HepG2 (cell line): ENCODE measurements around the gene C12orf42. TPM values are rescaled to one million over a fixed set of nuclear protein-coding genes. Genes with fewer than 3 reads are reported as not detected.

Experiments
- ATAC-seq: fragments of 200-7000 bp; cut with Tn5 transposase; 3 replicates; pipeline ENCODE4 v1.9.1; 2020; ENCODE audit warnings: mild to moderate bottlenecking, moderate library complexity
- BruUV-seq: library from RNA; stranded (reverse); fragments of 400-500 nt; replicated peaks from 2 replicates; lab custom pipeline; 2021; lab: Mats Ljungman, UMichigan
- CTCF ChIA-PET: fragments of 300-600 bp; formaldehyde crosslinking; extraction: SDS; loops from one replicate; lab custom pipeline; 2021; ENCODE audit warnings: low total read pairs, inconsistent platforms, low intra/inter-chr PET ratio; lab: Yijun Ruan, JAX
- POLR2A ChIA-PET: fragments of 350-600 bp; sonication (Branson Sonifier 250); formaldehyde crosslinking; loops from one replicate; lab custom pipeline; 2020; ENCODE audit warnings: antibody characterized with exemption, inconsistent platforms; lab: Yijun Ruan, JAX
- DNase-seq: peaks from one replicate; pipeline ENCODE4 v3.0.0-alpha.2; 2015; ENCODE audit warnings: low spot score
- FAIRE-seq: peaks from 3 replicates; lab custom pipeline; 2011; peaks lifted over from hg19 to GRCh38; lab: Jason Lieb, UNC
- H2AFZ ChIP-seq: one replicate; pipeline ENCODE4 v1.6.1; 2011; ENCODE audit warnings: low read length, inconsistent platforms
- H3K27ac ChIP-seq: fragments of 300-600 bp; 3 replicates; pipeline ENCODE4 v1.8.0; 2011; ENCODE audit warnings: mixed run types, mild to moderate bottlenecking, mixed read lengths, low read length, inconsistent platforms; ENCODE audit not compliant: insufficient read depth; ENCODE audit errors: extremely low read length
- H3K27me3 ChIP-seq, 2 experiments: fragments of 200-600 bp in 1 of 2; 2 replicates in 1 of 2; 3 replicates in 1 of 2; pipeline versions ENCODE4 v1.6.0 to v1.8.0; 2011; ENCODE audit warnings: low read length in 2 of 2, mild to moderate bottlenecking in 2 of 2, moderate library complexity in 2 of 2, inconsistent platforms in 1 of 2; ENCODE audit not compliant: insufficient read depth in 2 of 2, control insufficient read depth in 1 of 2
- H3K36me3 ChIP-seq, 2 experiments: fragments of 200-600 bp in 1 of 2; replicated peaks in 1 of 2; 2 replicates in 1 of 2; 3 replicates in 1 of 2; pipeline versions ENCODE4 v1.5.1 to v1.8.0; 2011; ENCODE audit warnings: low read length in 2 of 2, inconsistent platforms in 1 of 2; ENCODE audit not compliant: insufficient read depth in 2 of 2, control insufficient read depth in 1 of 2
- H3K4me1 ChIP-seq: 2 replicates; pipeline ENCODE4 v1.5.1; 2012; ENCODE audit warnings: low read length, inconsistent platforms; ENCODE audit not compliant: insufficient read depth
- H3K4me2 ChIP-seq: 2 replicates; pipeline ENCODE4 v1.6.0; 2011; ENCODE audit warnings: low read depth, low read length, inconsistent platforms
- H3K4me3 ChIP-seq, 3 experiments: fragments of 200-600 bp in 1 of 3; sonication (generic), shearing (Covaris generic) in 1 of 3; replicated peaks in 1 of 3; 2 replicates each; pipeline ENCODE4 v1.5.1; 2011 to 2016; ENCODE audit warnings: low read length in 3 of 3, inconsistent platforms in 2 of 3, low read depth in 2 of 3, mild to moderate bottlenecking in 2 of 3, control low read depth in 1 of 3, mixed read lengths in 1 of 3; ENCODE audit not compliant: insufficient read depth in 1 of 3
- H3K79me2 ChIP-seq: one replicate; pipeline ENCODE4 v1.6.1; 2011; ENCODE audit warnings: low read length, inconsistent platforms; ENCODE audit not compliant: insufficient read depth
- H3K9ac ChIP-seq: 2 replicates; pipeline ENCODE4 v1.6.0; 2011; ENCODE audit warnings: mild to moderate bottlenecking, low read depth, low read length, inconsistent platforms; ENCODE audit not compliant: insufficient read depth
- H3K9me3 ChIP-seq: 2 replicates; pipeline ENCODE4 v1.5.1; 2012; ENCODE audit warnings: mild to moderate bottlenecking, low read length
- H4K20me1 ChIP-seq: 2 replicates; pipeline ENCODE4 v1.6.0; 2011; ENCODE audit warnings: inconsistent platforms, mild to moderate bottlenecking, low read length, moderate library complexity; ENCODE audit not compliant: insufficient read depth
- MAFK ChIP-seq, 2 experiments: IDR thresholded peaks in 1 of 2; conservative IDR thresholded peaks in 1 of 2; 2 replicates each; pipeline ENCODE4 v1.6.1; 2011; ENCODE audit warnings: improper control_type of control experiment in 2 of 2, low read length in 2 of 2
- SALL1 ChIP-seq: sonication (generic); formaldehyde crosslinking; IDR thresholded peaks from 2 replicates; pipeline ENCODE4 v1.8.0; 2022; ENCODE audit warnings: mild to moderate bottlenecking, missing genetic modification reagents
- TEAD3 ChIP-seq: optimal IDR thresholded peaks from 2 replicates; pipeline ENCODE3; 2016; ENCODE audit warnings: borderline replicate concordance
- WIZ ChIP-seq: sonication (generic); formaldehyde crosslinking; IDR thresholded peaks from 2 replicates; pipeline ENCODE4 v1.5.1; 2020; ENCODE audit warnings: mild to moderate bottlenecking, missing genetic modification reagents
- ZFP36 ChIP-seq: fragments of 150-350 bp; IDR thresholded peaks from 2 replicates; pipeline ENCODE4 v1.6.1; 2018; ENCODE audit warnings: borderline replicate concordance, low read length, low read depth; ENCODE audit not compliant: partially characterized antibody
- ZFP36L1 ChIP-seq: sonication (generic); formaldehyde crosslinking; IDR thresholded peaks from 2 replicates; pipeline ENCODE4 v1.8.0; 2022; ENCODE audit warnings: mild to moderate bottlenecking, missing genetic modification reagents, moderate library complexity
- ZNF672 ChIP-seq: sonication (generic); formaldehyde crosslinking; IDR thresholded peaks from 2 replicates; pipeline ENCODE4 v1.8.1; 2022; ENCODE audit warnings: missing genetic modification reagents
- WGBS: methylation state at CpG from one replicate; pipeline ENCODE4 v1.1.6; 2017; ENCODE audit warnings: low lambda C conversion rate; 5-methylcytosine and 5-hydroxymethylcytosine counted together
- in situ Hi-C: cut with HindIII; loops from 2 replicates; pipeline ENCODE4 v1.10.0; 2017; ENCODE audit warnings: low pct_unique_long_range_greater_than_20kb; ENCODE audit not compliant: extremely low pct_ligation_motif_present
- intact Hi-C: fragments of 100-400 bp; cut with micrococcal nuclease; formaldehyde crosslinking; loops from one replicate; pipeline ENCODE4 v1.10.0; 2022; ENCODE audit not compliant: unreplicated experiment
- polyA plus RNA-seq, 8 experiments: library from polyadenylated mRNA; depleted of rRNA in 3 of 8; stranded (reverse) in 7 of 8; unstranded in 1 of 8; fragments of >200 nt; fragmentation: Illumina TruSeq in 4 of 8; extraction: Trizol in 4 of 8; gene quantifications; 2 replicates each; pipeline versions ENCODE4 v1.2.1 to v1.2.3, GENCODE V29; 2011 to 2016; ENCODE audit warnings: low read depth in 4 of 8, missing spikeins in 1 of 8, mixed read lengths in 1 of 8; ENCODE audit not compliant: insufficient read depth in 1 of 8
- total RNA-seq, 5 experiments: library from RNA; depleted of rRNA; stranded (reverse); fragments of >200 nt; fragmentation: Illumina TruSeq; extraction: Trizol; gene quantifications; 2 replicates each; pipeline ENCODE4 v1.2.3, GENCODE V29; 2016; ENCODE audit warnings: low read depth in 1 of 5

Gene C12orf42
- total and polyA plus RNA-seq, 2 of the 13 experiments (the other 11 are each of a cell fraction or from before 2014, with no cell fraction given), result not detected

GRCh38 chr12:103313894-103314293, 181.9 kb downstream of the C12orf42 start (continued):
- TF ChIP-seq TEAD3 (CRISPR knock-in tag) (no peak), WIZ (CRISPR knock-in tag) (no peak), SALL1 (CRISPR knock-in tag) (no peak), ZNF672 (CRISPR knock-in tag) (no peak), ZFP36 (no peak)
- TF ChIP-seq, all 625 proteins: peak for 0

GRCh38 chr12:103312742-103313354, 182.9 kb downstream of the C12orf42 start:
- in situ Hi-C loops (no loop called here), intact Hi-C loops (no loop called here)
- ATAC-seq, result no peak
- DNase-seq, result no peak
- no TSS peak for BruUV-seq
- Histone ChIP-seq H3K36me3 (no peaks in the 10 kb centered on the region), H3K4me1 (no peaks in the 10 kb centered on the region), H3K27me3 (no peaks in the 10 kb centered on the region), H3K27ac (no peak overlapping the region), H3K79me2 (no peaks in the 10 kb centered on the region), H3K4me3 (no peak overlapping the region), H3K9me3 (no peaks in the 10 kb centered on the region), H4K20me1 (no peaks in the 10 kb centered on the region), H3K9ac (no peak overlapping the region), H3K4me2 (no peak overlapping the region), H2AFZ (no peak overlapping the region)
- ChIA-PET POLR2A (no interaction called here), CTCF (no interaction called here)
- FAIRE-seq, result no peak
- 29% methylated on average over 3 of the region's 3 CpGs for WGBS
- TF ChIP-seq MAFK (conservative IDR thresholded peaks at IDR 0.05 in 1 of 2, IDR thresholded peaks at IDR 0.05 in 1 of 2; ENCODE audit: low read length in 2 of 2) (peak in 1 of 2 experiments; percentile 29; a peak in 1 of 4 replicates), ZFP36L1 (CRISPR knock-in tag) (no peak)
